SU-DHL-6 (cell line): ENCODE results near the gene MAN2A1.

Experiments
- CTCF ChIP-seq: fragments of 200-600 bp; sonication (generic); IDR thresholded peaks from one replicate; pipeline ENCODE4 v1.5.1; 2017; ENCODE audit warnings: antibody characterized with exemption, mild to moderate bottlenecking, low read length, moderate library complexity; ENCODE audit not compliant: insufficient read depth, poor library complexity, severe bottlenecking
- EZH2phosphoT487 ChIP-seq: fragments of 200-600 bp; sonication (generic), shearing (Covaris generic); conservative IDR thresholded peaks from 2 replicates; pipeline ENCODE4 v1.6.1; 2018; ENCODE audit warnings: mild to moderate bottlenecking, antibody characterized with exemption, low read length, moderate library complexity, mixed read lengths

- TF ChIP-seq CTCF: no peak
- no peak for TF ChIP-seq EZH2phosphoT487
Measured at GRCh38 chr5:109911731-109912130, 222.0 kb downstream of the MAN2A1 start.
